MV-4-11 (cell line): ENCODE data around the gene JUP.

Source experiments
- DNase-seq: peaks from one replicate; lab custom pipeline; 2025; lab: John Stamatoyannopoulos, UW

Gene JUP

DNA sequence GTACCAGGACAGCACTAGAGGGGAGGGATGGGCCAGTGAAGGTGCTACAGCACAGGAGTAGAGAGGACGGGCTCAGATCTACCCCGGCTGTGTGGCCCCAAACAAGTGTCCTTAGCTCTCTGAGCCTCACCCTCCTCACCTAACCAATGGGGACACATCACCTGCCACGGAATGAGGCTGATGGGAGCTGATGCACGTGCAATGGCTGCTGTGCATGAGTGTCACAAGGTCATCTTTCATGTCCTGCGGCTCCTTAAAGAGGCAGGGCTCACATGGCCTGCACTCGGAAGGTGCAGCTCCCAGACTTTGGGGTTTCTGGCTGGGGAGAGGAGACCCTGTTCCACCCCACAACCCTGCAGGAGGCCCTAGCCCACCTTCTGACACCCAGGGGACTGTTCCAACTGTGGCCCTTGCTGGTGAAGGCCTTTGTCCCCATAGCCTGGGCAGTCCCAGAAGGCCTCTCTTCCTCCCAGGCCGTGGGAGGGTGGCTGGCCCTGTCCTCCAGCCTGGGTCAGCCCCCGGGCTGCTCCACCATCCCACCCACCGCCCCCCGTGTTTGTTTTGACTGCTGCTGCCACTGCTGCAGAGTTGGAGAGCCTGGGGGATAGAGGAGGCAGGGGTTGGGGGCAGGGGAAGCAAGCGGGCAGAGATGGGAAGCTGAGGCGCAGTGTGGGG, 62.6 kb downstream of the JUP start:
- no peak for DNase-seq

DNA sequence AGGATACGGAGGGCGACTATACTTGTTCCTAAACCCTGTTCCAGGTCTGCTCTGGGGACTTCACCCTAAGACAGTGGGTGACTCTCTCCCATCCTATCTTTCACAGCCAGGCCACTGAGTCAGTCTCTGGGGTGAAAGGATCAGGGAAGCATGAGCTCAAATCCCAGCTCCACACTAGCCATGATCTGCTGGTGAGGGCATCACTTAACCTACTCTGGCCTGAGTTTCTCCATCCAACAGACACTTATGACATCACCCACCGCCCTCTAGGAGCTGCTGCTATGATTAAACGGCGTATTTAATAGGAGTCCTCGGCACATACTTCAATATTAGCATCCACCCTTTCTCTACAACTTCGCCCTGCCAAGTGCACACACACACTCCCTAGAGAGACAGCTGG, 64.3 kb downstream of the JUP start:
- no peak for DNase-seq

DNA sequence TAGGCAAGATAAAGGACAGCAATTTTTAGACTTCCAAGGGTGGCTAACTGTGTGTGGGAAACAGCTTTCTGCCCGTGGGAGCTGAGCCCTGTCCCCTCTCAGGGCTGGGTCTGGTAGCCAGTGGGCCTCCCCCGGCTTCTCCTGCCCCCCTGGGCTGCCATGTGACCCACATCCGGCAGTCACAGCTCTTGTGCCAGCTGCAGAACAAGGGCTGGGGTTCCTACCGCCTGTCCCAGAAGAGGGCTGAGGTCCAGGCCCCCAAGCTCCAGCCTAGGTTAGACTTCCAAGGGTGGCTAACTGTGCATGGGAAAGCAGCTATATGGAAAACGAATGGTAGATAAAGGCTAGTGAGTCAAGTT, 68.2 kb downstream of the JUP start:
- DNase-seq = no peak

DNA sequence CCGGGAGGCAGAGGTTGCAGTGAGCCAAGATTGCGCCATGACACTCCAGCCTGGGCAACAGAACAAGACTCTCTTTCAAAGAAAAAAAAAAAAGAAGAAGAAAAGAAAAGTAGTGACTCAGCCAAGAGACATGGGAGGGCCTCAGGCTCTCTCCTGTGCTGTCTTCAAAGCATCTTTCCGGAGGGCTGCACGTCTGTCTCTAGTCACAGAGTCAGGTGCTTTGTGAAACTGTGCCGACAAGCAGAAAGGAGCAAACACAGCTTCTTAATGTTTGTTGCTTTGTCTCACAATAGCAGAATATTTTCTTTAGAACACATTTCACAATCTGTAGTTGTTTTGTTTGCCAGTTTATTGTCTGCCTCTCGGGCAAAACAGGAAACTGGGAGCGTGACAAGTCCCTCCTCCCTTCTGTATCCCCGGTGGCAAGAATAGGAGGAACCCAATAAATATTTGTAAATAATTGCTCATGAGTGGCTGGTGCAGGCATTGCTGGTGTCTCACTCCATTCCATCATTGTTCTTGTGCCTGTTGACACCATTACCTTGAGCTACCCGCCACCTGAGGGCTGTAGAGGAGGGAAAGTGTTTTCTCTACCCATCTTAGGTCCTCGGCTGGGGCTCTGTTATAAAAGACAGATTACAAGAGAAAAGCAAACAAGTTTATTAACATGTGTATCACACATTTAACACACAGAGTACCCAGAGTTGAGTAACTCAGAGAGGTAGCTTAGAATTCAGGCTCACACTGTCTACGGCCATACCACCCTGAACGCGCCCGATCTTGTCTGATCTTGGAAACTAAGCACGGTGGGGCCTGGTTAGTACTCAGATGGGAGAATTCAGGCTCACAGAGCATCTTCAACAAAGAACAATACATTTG, 68.9 kb downstream of the JUP start:
- peak; percentile 51 for DNase-seq

DNA sequence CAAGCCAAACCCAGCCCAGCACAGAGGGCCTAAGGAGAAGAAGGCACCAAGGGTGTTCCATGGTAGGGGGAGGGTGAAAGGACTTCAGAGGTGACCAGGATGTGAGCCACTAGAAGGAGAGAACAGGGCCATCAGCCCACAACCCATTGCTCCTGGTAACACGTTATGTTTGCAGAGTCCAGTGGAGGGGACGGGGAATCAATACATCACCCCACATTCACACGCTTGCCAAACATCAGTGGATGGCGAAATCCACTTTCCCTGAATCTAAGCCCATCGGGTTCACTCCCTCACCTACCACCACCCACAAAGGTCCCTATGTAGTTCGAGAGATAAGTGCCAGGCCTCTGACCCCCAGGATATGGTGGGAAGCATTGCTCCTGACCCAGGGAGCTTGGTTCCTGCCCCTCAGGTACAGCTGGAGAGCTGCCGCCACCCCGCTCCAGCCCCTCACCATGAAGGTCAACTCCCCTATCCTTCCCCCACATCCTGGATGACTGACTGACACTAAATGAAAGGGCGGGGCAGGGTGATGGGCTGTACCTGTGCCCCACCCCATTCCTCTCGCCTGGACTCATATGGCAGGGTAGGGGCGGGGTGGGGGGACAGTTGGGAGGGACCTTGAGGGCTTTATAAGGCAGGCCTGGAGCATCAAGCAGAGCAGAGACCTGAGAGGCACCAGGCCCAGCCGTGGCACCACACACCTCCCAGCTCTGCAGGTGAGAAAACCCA, 74.7 kb downstream of the JUP start, which contains the start of gene GAST:
Gene GAST (plus strand): TSS at position 663 of the 732 bp plus-strand sequence. CDS start 3,106 bp downstream, outside the sequence.
- DNase-seq = no peak

DNA sequence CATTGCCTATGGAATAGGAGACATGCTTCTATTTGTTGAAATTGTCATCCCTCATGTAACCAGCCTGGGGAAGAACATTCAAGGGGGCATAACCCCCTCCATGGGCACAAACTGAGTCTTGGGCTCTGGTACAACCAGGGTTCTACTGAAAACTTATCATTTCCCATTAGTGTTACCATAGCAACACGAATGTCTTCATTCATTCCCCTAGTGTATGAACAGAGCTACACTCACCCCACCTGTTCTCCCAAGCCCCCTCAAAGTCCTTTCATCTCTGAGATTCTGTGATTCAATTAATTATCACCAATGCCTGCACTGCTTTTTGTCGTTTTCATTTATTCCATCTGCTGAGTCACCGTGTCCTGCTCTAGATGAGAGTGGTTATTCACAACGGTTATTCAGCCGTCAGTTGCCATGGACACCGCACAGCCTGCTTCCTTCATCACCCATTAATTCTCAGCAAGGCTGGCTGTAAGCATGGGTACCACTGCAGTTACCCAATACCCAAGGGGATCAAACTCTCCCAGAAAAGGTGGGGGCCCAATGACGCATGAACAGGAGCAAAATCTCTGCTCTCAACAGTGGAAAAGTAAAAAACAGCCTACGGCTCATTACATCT, 75.9 kb downstream of the JUP start:
- DNase-seq = peak; percentile 54

DNA sequence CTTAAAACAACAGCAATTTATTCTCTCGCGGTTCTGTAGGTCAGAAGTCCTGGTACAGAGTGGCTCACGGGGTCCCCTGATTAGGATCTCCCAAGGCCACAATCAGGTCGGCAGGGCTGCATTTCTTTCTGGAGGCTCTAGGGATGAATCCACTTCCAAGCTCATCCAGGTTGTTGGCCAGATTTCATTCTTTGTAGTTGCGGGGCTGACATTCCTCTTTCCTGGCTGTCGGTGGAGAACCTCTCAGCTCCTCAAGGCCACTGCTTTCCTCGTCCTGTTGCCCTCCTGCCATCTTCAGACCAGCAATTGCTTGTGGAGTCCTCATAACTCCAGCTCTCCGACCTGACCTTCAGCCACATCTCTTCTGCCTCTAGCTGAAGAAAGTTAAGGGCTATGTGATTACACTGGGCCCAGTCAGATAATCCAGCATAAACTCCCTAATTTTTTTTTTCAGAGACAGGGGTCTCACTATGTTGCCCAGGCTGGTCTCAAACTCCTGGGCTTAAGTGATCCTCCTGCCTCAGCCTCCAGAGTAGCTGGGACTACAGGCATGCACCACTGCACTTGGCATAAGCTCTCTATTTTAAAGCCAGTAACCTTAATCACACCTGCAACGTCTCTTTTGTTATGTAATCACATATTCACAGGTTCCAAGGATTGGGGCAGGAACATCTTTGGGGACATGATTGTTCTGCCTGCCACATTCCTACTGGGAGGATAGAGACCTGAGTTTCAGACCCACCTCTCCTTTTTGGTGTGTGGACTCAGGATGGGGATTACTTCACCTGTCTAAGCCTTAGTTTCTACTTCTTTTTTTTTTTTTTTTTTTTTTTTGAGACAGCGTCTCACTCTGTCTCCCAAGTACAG, 78.5 kb downstream of the JUP start:
- no peak for DNase-seq

DNA sequence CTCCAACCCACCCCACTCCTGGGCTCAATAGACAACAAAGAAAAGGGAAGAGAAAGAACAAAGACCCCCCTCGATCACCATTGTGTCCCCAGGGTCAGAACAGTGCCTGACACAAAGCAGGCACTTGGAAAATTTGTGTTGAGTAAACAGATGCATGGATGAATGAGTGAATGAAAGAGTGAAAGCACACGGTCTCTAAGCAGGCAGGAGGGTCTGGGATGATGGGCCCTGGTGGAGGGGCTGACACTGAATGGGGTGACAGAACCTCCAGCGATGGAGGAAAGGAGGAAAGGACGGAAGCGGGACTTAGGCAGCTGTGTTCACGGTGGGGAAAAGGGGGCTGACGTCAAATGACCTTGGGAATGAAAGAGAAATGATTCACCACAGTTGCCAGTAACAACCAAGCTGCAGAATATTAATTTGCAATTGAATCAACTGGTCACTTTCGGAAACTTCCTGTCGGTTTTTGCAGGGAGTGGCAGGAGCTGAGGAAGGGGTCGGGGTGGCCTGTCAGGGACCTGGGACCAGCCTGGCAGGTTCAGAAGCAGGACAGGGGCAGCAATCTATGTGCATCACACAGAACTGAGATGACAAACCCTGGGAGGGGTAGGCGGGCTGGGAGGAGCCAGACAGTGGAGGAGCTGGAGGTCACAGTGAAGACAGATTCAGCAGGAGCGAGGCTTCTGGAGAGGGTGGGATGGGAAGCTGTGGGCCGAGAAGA, 81.1 kb downstream of the JUP start:
- DNase-seq = no peak
